HG03064 (cell line): ENCODE results near the gene NDST1.

Experiments
- ATAC-seq: cut with Tn5 transposase; IDR thresholded peaks from one replicate; pipeline ENCODE4 v1.9.1; 2021; ENCODE audit warnings: low read depth; ENCODE audit not compliant: unreplicated experiment

The NDST1 gene

GRCh38 chr5:150488519-150489359, 19.2 kb upstream of the NDST1 start:
- ATAC-seq, result no peak

GRCh38 chr5:150489360-150490295, 18.3 kb upstream of the NDST1 start:
- ATAC-seq, result peak; percentile 73

- ATAC-seq, result no peak
Observed at GRCh38 chr5:150490296-150490669, 17.6 kb upstream of the NDST1 start.

- ATAC-seq, result no peak
Observed at GRCh38 chr5:150490754-150491153, 17.2 kb upstream of the NDST1 start.

- no peak for ATAC-seq
Observed at GRCh38 chr5:150491876-150492275, 16.1 kb upstream of the NDST1 start.

- no peak for ATAC-seq
Observed at GRCh38 chr5:150492621-150493020, 15.3 kb upstream of the NDST1 start.

- no peak for ATAC-seq
Observed at GRCh38 chr5:150496098-150496497, 11.8 kb upstream of the NDST1 start.

GRCh38 chr5:150496534-150496933, 11.4 kb upstream of the NDST1 start:
- ATAC-seq, result no peak

- ATAC-seq, result no peak
Observed at GRCh38 chr5:150497274-150497988, 10.5 kb upstream of the NDST1 start.

- no peak for ATAC-seq
Observed at GRCh38 chr5:150497989-150498317, 10.0 kb upstream of the NDST1 start.

GRCh38 chr5:150498501-150498900, 9.4 kb upstream of the NDST1 start:
- no peak for ATAC-seq

GRCh38 chr5:150498971-150499370, 9.0 kb upstream of the NDST1 start:
- ATAC-seq, result no peak

GRCh38 chr5:150499437-150499956, 8.4 kb upstream of the NDST1 start:
- no peak for ATAC-seq

- no peak for ATAC-seq
Observed at GRCh38 chr5:150500328-150500841, 7.5 kb upstream of the NDST1 start.

GRCh38 chr5:150500905-150501304, 7.0 kb upstream of the NDST1 start:
- no peak for ATAC-seq

- no peak for ATAC-seq
Observed at GRCh38 chr5:150502106-150502505, 5.8 kb upstream of the NDST1 start.

GRCh38 chr5:150502847-150503246, 5.1 kb upstream of the NDST1 start:
- ATAC-seq, result no peak

- no peak for ATAC-seq
Observed at GRCh38 chr5:150503386-150503785, 4.5 kb upstream of the NDST1 start.

GRCh38 chr5:150503977-150504620, 3.8 kb upstream of the NDST1 start:
- no peak for ATAC-seq

- ATAC-seq, result no peak
Observed at GRCh38 chr5:150505041-150505511, 2.9 kb upstream of the NDST1 start.
